Measurements from ENCODE around the gene ARHGAP19. TPM values are rescaled to one million over a fixed set of nuclear protein-coding genes. Genes with fewer than 3 reads are reported as not detected.

The ARHGAP19 gene
- total and polyA plus RNA-seq, 9 of the 15 experiments (the other 6 are each of a cell fraction or from before 2014, with no cell fraction given) = 14.8 to 49.5 (median 26.8) TPM

DNA sequence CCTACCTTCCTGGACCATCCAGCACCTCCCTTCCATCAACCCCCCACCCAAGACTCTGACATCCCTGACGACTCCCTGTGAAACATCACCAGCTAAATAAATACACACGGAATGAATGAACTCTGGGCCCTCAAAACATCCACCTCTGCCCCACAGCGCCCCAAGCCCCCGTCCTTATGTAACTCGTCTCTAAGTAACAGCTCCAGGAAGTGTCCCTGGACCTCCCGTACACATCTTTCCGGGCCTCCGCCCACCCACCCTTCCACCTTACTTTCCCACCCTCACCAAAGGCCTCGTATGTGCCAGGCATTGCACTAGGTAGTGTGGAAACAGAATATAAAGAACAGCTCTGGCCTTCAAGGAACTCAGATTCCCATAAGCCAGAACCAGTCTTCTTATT lies 79.0 kb downstream of the ARHGAP19 start:
- Histone ChIP-seq H3K4me3 (no peak overlapping the region), H3K79me2 (ENCODE audit: control insufficient read depth, insufficient read depth, low read length) (no peaks in the 10 kb centered on the region), H3K27me3 (ENCODE audit: control insufficient read depth in 2 of 2, insufficient read depth in 2 of 2, low read length in 2 of 2) (peaks cover 0 to 10% of the 10 kb centered on the region in 2 experiments; a peak in 1 of 5 replicates), H3K9me1 (ENCODE audit: control insufficient read depth, insufficient read depth, low read length) (no peaks in the 10 kb centered on the region), H3K27ac (ENCODE audit: extremely low read depth, low read depth, low read length) (no peak overlapping the region), H3K9ac (ENCODE audit: insufficient read depth in 1 of 2, low read depth in 2 of 2, low read length in 2 of 2) (no peak overlapping the region; a peak in 1 of 4 replicates), H3K4me1 (replicated peaks in 1 of 2; ENCODE audit: control insufficient read depth in 2 of 2, insufficient read depth in 2 of 2, low read length in 2 of 2) (peaks cover 0 to 8% of the 10 kb centered on the region in 2 experiments; a peak in 2 of 5 replicates), H2AFZ (ENCODE audit: low read depth, low read length) (no peak overlapping the region), H3K9me3 (replicated peaks; ENCODE audit: control insufficient read depth, insufficient read depth, low read depth, low read length) (no peaks in the 10 kb centered on the region), H3K4me2 (ENCODE audit: insufficient read depth, low read length) (no peak overlapping the region), H4K20me1 (replicated peaks; ENCODE audit: control insufficient read depth, insufficient read depth, low read length) (no peaks in the 10 kb centered on the region), H3K36me3 (ENCODE audit: control insufficient read depth, insufficient read depth, low read length) (no peaks in the 10 kb centered on the region)
- FAIRE-seq (no peak), DNase-seq (ENCODE audit: extremely low read depth in 1 of 4, low spot score in 3 of 4) (no peak), ATAC-seq (no peak)
- POLR2A ChIA-PET = no interaction called here
- BruUV-seq (replicated peaks) = no TSS peak
- intact Hi-C loops (cut with micrococcal nuclease) (no loop called here), in situ Hi-C loops (cut with MboI) (no loop called here)
- CTCF ChIA-PET (ENCODE audit: low intra/inter-chr PET ratio) = interaction anchor here (0.6 to 0.7 kb wide), 3 partner anchors 13 to 692 kb away, joined by 3 read pairs; no protein-coding TSS in a partner anchor
- WGBS (ENCODE audit: insufficient coverage, low coverage, missing lambda C conversion rate) = 27% methylated on average over 8 of the region's 9 CpGs
- TF ChIP-seq U2AF2 (optimal IDR thresholded peaks at IDR 0.05; ENCODE audit: low read depth, low read length) (no peak), TAL1 (IDR thresholded peaks at IDR 0.05) (no peak), PHB2 (IDR thresholded peaks at IDR 0.05; ENCODE audit: low read depth) (no peak), ARID1B (IDR thresholded peaks at IDR 0.05) (no peak), EP400 (IDR thresholded peaks at IDR 0.05) (no peak), LARP7 (IDR thresholded peaks at IDR 0.05) (no peak), SPI1 (IDR thresholded peaks at IDR 0.05; ENCODE audit: borderline replicate concordance, low read depth, low read length) (no peak), KLF10 (CRISPR knock-in tag; IDR thresholded peaks at IDR 0.05) (no peak), ZNF212 (CRISPR knock-in tag; IDR thresholded peaks at IDR 0.05) (no peak), TOE1 (IDR thresholded peaks at IDR 0.05; ENCODE audit: borderline replicate concordance) (no peak), TOE1 (CRISPR knock-in tag; IDR thresholded peaks at IDR 0.05; ENCODE audit: borderline replicate concordance, low read depth) (no peak), NCOA2 (IDR thresholded peaks at IDR 0.05; ENCODE audit: partially characterized antibody in 2 of 2) (no peak), PCBP1 (IDR thresholded peaks at IDR 0.05; ENCODE audit: low read depth, low read length, poor library complexity, severe bottlenecking) (no peak), CHD2 (IDR thresholded peaks at IDR 0.05; ENCODE audit: low read depth, low read length) (no peak), RFX1 (IDR thresholded peaks at IDR 0.05) (no peak)
- TF ChIP-seq, protein P1, sequence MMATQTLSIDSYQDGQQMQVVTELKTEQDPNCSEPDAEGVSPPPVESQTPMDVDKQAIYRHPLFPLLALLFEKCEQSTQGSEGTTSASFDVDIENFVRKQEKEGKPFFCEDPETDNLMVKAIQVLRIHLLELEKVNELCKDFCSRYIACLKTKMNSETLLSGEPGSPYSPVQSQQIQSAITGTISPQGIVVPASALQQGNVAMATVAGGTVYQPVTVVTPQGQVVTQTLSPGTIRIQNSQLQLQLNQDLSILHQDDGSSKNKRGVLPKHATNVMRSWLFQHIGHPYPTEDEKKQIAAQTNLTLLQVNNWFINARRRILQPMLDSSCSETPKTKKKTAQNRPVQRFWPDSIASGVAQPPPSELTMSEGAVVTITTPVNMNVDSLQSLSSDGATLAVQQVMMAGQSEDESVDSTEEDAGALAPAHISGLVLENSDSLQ (IDR thresholded peaks at IDR 0.05) = no peak
- TF ChIP-seq, protein P2, sequence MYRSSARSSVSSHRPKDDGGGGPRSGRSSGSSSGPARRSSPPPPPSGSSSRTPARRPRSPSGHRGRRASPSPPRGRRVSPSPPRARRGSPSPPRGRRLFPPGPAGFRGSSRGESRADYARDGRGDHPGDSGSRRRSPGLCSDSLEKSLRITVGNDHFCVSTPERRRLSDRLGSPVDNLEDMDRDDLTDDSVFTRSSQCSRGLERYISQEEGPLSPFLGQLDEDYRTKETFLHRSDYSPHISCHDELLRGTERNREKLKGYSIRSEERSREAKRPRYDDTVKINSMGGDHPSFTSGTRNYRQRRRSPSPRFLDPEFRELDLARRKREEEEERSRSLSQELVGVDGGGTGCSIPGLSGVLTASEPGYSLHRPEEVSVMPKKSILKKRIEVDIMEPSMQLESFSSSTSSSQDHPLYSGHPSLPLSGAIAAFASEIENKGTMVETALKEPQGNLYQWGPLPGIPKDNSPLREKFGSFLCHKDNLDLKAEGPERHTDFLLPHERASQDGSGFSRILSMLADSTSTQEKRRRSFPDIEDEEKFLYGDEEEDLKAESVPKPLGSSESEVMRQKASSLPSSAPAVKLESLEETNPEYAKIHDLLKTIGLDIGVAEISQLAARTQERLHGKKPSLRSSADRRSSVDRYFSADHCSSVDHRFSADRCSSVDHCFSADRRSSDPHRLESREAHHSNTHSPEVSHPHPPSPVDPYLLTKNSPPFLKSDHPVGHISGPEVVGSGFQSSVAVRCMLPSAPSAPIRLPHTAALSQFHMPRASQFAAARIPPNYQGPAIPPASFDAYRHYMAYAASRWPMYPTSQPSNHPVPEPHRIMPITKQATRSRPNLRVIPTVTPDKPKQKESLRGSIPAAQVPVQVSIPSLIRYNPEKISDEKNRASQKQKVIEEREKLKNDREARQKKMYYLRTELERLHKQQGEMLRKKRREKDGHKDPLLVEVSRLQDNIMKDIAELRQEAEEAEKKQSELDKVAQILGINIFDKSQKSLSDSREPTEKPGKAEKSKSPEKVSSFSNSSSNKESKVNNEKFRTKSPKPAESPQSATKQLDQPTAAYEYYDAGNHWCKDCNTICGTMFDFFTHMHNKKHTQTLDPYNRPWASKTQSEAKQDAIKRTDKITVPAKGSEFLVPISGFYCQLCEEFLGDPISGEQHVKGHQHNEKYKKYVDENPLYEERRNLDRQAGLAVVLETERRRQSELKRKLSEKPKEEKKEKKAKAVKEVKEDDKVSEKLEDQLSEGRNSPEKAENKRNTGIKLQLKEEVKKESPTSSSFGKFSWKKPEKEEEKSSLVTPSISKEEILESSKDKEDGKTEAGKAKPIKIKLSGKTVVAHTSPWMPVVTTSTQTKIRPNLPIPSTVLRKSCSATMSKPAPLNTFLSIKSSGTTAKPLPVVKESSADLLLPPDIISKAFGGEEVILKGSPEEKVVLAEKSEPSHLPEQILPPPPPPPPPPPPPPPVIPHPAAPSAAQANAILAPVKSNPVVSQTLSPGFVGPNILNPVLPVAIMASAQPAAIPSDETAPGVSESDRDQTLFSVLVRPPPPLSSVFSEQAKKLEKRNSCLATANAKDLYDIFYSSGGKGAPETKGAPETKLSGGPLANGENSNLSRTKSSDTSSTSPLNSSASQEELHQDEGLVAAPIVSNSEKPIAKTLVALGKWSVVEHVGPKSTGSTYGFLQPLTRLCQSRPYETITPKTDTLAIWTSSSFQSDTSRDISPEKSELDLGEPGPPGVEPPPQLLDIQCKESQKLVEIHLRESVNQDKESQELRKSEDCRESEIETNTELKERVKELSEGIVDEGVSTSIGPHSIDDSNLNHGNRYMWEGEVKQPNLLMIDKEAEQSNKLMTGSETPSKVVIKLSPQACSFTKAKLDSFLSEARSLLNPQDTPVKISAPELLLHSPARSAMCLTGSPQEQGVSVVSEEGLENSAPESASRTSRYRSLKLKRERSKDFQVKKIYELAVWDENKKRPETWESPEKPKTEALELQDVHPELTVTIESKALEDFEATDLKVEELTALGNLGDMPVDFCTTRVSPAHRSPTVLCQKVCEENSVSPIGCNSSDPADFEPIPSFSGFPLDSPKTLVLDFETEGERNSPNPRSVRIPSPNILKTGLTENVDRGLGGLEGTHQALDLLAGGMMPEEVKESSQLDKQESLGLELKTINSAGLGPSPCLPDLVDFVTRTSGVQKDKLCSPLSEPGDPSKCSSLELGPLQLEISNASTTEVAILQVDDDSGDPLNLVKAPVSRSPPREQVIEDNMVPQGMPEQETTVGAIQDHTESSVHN (IDR thresholded peaks at IDR 0.05; ENCODE audit: borderline replicate concordance in 1 of 2, low read depth in 1 of 2) = no peak

Data from K562 (cell line).